ENCODE results near the gene ZNF613.

The ZNF613 gene

DNA sequence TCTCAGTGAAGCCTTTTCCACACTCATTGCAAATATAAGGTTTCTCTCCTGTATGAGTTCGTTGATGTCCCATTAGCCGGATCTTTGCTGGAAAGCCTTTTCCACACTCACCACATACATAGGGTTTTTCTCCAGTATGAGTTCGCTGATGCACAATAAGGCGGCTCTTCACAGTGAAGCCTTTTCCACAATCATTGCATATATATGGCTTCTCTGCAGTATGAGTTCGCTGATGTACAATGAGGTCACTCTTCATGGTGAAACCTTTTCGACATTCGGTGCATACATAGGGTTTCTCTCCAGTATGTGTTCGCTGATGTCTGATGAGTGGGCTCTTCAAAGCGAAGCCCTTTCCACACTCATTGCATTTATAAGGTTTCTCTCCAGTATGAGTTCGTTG lies 66.2 kb downstream of the ZNF613 start:
- Histone ChIP-seq H3K27ac (no peak overlapping the region), H3K4me3 (no peak overlapping the region)

DNA sequence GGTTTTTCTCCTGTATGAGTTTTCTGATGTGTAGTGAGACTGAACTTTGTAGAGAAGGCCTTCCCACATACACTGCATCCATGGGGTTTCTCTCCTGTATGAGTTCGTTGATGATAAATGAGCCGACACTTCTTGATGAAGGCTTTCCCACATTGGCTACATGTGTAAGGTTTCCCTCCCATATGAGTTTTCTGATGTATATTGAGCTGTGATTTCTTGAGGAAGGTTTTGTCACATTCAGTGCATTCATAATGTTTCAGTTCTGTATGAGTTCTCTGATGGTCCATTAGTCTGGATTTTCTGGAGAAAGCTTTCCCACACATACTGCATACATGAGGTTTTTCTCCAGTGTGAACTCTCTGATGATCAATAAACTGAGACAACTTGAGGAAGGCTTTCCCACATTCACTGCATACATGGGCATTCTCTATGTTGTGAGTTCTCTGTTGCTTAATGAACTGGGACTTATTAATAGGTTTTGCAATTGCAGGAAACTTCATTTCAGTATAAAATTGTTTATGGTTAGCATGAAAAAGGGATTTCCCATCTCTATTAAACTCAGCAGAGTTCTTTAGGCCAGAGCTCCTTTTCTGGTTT lies 66.9 kb downstream of the ZNF613 start:
- no peak overlapping the region for H3K27ac ChIP-seq
- no peak overlapping the region for H3K4me3 ChIP-seq
